HG03575 (cell line): ENCODE results near the gene OR2L2.
"Not testable (repeated sequence)": the region's sequence is repeated elsewhere in the genome, so short reads cannot be mapped to it uniquely, and the experiment has no call there.

ENCODE experiments used
- ATAC-seq: cut with Tn5 transposase; IDR thresholded peaks from one replicate; pipeline ENCODE4 v1.9.1; 2021; ENCODE audit not compliant: unreplicated experiment, insufficient number of reproducible peaks, low FRiP score; ENCODE audit errors: extremely low read depth

The OR2L2 gene, protein sequence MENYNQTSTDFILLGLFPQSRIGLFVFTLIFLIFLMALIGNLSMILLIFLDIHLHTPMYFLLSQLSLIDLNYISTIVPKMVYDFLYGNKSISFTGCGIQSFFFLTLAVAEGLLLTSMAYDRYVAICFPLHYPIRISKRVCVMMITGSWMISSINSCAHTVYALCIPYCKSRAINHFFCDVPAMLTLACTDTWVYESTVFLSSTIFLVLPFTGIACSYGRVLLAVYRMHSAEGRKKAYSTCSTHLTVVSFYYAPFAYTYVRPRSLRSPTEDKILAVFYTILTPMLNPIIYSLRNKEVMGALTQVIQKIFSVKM

GRCh38 chr1:248029770-248030169, at the start of gene OR2L2:
OR2L2 (plus strand) TSS chr1:248030070; CDS start chr1:248038268, 8,198 bp downstream.
- ATAC-seq: no peak

DNA sequence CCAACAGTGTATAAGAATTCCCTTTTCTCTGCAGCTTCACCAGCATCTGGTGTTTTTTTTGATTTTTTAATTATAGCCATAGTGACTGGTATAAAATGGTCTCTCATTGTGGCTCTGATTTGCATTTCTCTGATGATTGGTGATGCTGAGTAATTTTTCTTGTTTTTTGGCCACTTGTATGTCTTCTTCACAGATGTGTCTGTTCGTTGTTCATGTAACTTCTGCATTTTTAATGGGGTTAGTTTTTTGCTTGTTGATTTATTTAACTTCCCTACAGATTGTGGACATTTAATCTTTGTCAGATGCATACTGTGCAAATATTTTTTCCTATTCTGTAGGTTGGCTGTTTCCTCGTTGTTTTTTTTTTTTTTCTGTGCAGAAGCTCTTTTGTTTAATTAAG, 36.9 kb upstream of the OR2L2 start:
- no peak for ATAC-seq

- ATAC-seq: no peak
These were observed 31.1 kb upstream of the OR2L2 start for GRCh38 chr1:247998811-247999210.

DNA sequence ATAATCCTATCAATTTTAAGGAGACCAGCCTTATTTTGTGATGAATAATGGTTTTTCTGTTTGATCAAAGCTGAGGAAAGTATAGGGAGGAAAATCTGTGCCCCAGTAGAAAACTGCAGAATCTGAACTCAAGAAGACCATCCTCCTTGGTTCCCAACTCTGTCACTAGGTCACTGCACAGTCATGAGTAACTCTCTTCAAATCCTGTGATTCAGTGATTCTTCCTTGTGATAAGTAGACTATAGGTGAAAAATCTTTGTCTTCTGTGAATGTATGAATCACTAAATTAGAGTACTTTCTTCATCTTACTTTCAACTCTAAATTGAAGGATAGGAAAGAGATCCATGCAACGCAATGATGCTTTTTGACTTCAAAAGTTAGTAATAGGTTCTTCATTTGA, 29.7 kb upstream of the OR2L2 start:
- no peak for ATAC-seq

- ATAC-seq: no peak
These were observed 22.1 kb upstream of the OR2L2 start for GRCh38 chr1:248007778-248008177.

- no peak for ATAC-seq
These were observed 20.2 kb upstream of the OR2L2 start for GRCh38 chr1:248009681-248010080.

DNA sequence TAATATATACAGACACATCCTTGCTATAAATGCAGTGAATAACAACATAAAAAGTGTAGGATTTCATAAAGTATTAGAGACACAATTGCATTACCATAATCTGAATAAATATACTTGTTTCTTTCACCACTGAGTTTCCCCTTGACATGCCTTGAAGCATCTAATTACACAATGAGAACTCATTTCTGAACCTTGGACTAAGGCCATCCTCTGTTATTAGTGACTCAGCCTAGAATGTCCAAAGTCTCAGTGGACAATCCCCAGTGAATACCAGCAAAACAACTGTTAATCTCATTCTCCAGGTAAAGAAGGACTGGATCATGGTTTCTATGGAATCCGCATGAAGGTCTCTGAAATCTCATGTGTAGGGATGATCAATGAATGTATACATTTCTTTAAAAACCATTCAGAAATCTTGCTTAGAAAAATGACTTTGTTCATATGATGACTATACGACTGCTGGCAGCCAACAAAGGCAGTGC, 16.6 kb upstream of the OR2L2 start, which contains the start of gene OR2L5:
TSS of gene OR2L5 (plus strand) at position 432 of the 482 bp plus-strand sequence. CDS start 8,288 bp downstream, outside the sequence.
- ATAC-seq: no peak

DNA sequence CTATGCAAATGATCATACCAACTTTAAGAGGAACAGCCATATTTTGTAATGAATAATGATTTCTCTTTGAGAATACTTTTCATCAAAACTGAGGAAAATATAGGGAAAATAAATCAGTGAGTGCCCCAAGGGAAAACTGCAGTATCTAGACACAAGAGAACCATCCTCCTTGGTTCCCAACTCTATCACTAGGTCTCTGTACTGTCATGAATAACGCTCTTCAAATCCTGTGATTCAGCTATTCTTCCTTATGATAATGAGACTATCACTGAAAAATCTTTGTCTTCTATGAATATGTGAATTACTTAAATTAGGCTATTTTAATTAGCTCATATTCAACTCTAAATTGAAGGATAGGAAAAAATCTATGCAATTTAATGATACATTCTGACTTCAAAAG, 14.1 kb upstream of the OR2L2 start:
- no peak for ATAC-seq

DNA sequence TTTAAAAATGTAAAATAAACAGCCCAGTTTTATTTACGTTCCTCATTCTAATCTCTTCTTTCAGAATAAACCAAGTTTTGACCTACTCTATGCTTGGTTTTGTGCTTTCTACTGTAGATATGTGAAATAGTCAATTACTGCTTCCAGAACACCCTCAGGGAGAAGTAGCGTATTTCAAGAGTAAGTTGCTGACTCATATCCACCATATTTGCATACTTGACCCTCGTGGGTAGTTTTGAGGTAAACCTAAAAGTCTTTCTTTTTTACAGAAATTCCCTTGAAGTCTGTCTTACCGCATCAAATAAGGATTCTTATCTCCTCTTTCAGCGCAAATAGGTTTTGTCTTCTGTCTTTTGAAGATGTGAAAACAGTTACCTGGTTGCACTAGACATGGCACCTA, 15.3 kb downstream of the OR2L2 start:
- no peak for ATAC-seq

- no peak for ATAC-seq
These were observed 16.7 kb downstream of the OR2L2 start, which contains the start of gene OR2L3 for GRCh38 chr1:248046536-248046935. OR2L3 (plus strand) TSS chr1:248046836; CDS start chr1:248060682, 13,846 bp downstream.

DNA sequence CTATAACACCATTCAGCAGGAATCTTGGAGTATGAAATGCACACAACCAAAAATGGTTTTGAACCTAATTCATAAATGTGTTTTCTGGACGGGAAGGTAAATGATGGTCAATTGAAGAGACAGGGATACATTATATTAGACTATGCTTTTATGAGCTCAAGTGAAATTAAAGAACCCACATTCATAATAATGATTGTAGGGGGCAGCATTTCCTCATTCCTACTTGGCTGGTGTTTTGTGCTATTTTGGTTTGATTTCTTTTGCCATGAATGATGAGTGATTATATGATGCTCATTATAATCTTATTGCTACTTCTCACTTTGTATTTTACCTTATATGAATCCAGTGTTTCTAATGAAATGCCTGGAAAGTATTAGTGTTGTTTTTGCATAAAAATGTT, 17.1 kb downstream of the OR2L2 start:
- no peak for ATAC-seq

DNA sequence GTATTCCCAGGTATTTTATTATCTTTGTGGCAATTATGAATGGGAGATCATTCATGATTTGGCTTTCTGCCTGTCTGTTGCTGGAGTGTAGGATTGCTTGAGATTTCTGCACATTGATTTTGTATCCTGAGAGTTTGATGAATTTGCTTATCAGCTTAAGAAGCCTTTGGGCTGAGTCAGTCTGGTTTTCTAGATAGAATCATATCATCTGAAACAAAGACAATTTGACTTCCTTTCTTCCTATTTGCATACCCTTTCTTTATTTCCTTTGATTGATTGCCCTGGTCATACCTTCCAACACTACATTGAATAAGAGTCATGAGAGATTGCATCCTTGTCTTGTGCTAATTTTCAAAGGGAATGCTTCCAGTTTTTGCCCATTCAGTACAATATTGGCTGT, 24.8 kb downstream of the OR2L2 start:
- ATAC-seq: no peak

DNA sequence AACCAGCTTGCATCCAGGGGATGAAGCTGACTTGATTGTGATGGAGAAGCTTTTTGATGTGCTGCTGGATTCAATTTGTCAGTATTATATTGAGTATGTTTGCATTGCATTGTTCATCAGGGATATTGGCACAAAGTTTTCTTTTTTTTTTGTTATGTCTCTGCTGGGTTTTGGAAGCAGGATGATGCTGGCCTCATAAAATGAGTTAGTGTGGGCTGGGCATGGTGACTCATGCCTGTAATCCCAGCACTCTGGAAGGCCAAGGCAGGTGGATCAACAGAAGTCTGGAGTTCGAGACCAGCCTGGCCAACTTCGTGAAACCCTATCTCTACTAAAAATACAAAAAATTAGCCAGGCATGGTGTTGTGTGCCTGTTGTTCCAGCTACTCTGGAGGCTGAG, 25.4 kb downstream of the OR2L2 start:
- ATAC-seq: no peak

DNA sequence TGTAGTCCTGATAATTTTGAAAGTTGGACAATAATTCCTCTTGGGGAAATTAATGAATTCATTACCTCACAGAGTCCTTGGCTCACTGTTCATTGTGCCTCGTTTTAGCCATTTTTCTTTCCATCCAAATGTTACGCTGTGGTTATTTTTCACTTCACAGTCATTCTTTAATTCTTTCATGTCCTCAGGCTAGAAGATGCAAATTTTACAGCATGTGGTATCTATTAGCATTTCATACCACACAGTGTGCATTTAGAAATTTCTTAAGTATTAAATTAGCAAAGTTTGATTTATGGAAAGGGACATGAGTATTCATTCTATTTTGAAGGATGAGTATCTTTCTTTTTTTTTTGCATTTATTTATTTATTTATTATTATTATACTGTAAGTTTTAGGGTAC, 35.2 kb downstream of the OR2L2 start:
- ATAC-seq: no peak

DNA sequence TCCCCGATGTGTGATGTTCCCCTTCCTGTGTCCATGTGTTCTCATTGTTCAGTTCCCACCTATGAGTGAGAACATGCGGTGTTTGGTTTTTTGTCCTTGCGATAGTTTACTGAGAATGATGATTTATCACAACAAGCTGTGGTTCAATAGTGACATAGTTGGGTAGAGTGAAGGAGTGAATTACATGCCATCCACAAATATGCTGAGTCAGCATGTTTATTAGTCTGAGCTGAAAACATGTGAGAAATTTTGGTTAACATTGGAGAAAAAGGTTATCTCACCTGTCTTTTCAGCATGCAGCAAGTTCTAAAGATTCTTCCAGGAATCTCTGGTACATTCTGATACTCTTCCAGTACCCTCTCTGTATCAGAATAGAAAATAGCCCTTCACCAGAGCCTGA, 35.7 kb downstream of the OR2L2 start:
- ATAC-seq: no peak

DNA sequence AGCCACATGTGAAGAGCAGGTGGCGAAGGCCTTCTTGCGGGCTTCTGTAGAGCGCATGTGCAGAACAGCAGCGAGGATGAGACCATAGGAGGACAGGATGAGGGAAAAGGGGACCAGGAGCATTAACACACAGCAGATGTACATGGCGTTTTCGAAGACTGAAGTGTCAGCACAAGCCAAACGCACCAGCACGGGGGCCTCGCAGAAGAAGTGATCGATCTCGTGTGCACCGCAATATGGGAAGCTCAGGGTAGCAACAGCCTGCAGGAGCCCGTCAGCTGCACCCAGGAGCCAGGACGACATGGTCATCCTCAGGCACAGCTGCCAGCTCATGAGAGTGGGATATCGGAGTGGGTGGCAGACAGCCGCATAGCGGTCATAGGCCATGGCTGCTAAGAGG, 54.0 kb downstream of the OR2L2 start:
- not testable (repeated sequence) for ATAC-seq
